Measurements from ENCODE around the gene NOL9. TPM values are rescaled to one million over a fixed set of nuclear protein-coding genes. Genes with fewer than 3 reads are reported as not detected.

NOL9 gene
- total and polyA plus RNA-seq, 2 donors (not counting 3 experiments of a cell fraction or from before 2014, with no cell fraction given) = 14.1 to 42.9 TPM

DNA sequence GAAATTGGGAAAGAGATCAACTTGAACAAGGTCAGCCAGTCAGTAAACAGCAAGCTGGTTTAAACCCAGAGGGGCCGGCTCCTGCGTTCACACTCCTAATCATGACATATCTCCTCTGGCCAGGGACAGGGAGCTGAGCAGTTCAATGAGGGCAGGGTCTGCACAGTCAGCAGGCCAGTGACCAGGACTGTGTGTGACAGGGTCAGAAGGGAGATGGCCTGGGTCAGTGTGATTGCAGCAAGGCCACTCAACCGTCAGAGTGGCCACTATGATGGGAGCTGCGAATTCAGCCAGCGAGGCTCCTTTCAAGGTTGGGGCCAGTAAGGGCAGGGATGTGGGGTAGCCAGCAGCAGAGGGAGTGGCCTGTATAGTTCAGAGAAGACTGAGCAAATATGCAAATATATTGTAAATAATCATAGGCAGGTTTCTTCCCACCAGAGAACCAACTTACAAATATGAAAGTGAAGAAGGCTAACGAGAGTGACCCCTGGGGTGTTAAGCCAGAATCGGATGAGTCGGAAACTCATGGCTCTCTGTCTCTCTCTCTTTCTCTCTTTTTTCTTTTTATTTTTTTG is 20.0 kb downstream of the NOL9 start:
- Histone ChIP-seq H3K79me2 (ENCODE audit: control insufficient read depth, insufficient read depth, low read length) (peaks cover 5% of the 10 kb centered on the region), H3K9ac (replicated peaks; ENCODE audit: extremely low read depth, insufficient read depth, low read length) (no peak overlapping the region), H3K4me2 (ENCODE audit: insufficient read depth, low read length) (no peak overlapping the region), H3K36me3 (ENCODE audit: control insufficient read depth in 2 of 2, extremely low read depth in 1 of 2, insufficient read depth in 2 of 2, low read length in 2 of 2) (peaks cover 9 to 18% of the 10 kb centered on the region in 2 experiments), H3K4me1 (ENCODE audit: control insufficient read depth, extremely low read depth, insufficient read depth, low read length) (no peaks in the 10 kb centered on the region), H3K9me1 (replicated peaks; ENCODE audit: control insufficient read depth, extremely low read depth, insufficient read depth, low read length) (no peaks in the 10 kb centered on the region), H3K9me3 (replicated peaks; ENCODE audit: control insufficient read depth, insufficient read depth, low read length) (no peaks in the 10 kb centered on the region), H2AFZ (ENCODE audit: low read depth, low read length) (no peak overlapping the region), H3K27ac (ENCODE audit: insufficient read depth, low read depth, low read length) (no peak overlapping the region), H3K27me3 (ENCODE audit: control insufficient read depth in 2 of 2, insufficient read depth in 2 of 2, low read length in 2 of 2) (no peaks in the 10 kb centered on the region), H4K20me1 (replicated peaks; ENCODE audit: control insufficient read depth, extremely low read depth, insufficient read depth, low read length) (no peaks in the 10 kb centered on the region), H3K4me3 (replicated peaks in 1 of 3; ENCODE audit: insufficient read depth in 1 of 3, low read depth in 1 of 3, low read length in 3 of 3) (no peak overlapping the region)
- dilution Hi-C loops (cut with MboI; ENCODE audit: extremely low pct_ligation_motif_present, low sequenced_read_pairs) (no loop called here), intact Hi-C loops (cut with micrococcal nuclease) (no loop called here)
- TF ChIP-seq, protein P1, sequence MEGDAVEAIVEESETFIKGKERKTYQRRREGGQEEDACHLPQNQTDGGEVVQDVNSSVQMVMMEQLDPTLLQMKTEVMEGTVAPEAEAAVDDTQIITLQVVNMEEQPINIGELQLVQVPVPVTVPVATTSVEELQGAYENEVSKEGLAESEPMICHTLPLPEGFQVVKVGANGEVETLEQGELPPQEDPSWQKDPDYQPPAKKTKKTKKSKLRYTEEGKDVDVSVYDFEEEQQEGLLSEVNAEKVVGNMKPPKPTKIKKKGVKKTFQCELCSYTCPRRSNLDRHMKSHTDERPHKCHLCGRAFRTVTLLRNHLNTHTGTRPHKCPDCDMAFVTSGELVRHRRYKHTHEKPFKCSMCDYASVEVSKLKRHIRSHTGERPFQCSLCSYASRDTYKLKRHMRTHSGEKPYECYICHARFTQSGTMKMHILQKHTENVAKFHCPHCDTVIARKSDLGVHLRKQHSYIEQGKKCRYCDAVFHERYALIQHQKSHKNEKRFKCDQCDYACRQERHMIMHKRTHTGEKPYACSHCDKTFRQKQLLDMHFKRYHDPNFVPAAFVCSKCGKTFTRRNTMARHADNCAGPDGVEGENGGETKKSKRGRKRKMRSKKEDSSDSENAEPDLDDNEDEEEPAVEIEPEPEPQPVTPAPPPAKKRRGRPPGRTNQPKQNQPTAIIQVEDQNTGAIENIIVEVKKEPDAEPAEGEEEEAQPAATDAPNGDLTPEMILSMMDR (IDR thresholded peaks at IDR 0.05; ENCODE audit: extremely low read depth in 1 of 2, insufficient read depth in 1 of 2, low read depth in 1 of 2, low read length in 2 of 2) = no peak
- FAIRE-seq (no peak), DNase-seq (ENCODE audit: low read depth, low spot score) (no peak)
- POLR2A ChIA-PET = no interaction called here
- BruUV-seq (replicated peaks) = no TSS peak
- CTCF ChIA-PET = interaction anchor here (6.3 kb wide), 1 partner anchor 11 kb away, joined by 37 read pairs; no protein-coding TSS in a partner anchor

DNA sequence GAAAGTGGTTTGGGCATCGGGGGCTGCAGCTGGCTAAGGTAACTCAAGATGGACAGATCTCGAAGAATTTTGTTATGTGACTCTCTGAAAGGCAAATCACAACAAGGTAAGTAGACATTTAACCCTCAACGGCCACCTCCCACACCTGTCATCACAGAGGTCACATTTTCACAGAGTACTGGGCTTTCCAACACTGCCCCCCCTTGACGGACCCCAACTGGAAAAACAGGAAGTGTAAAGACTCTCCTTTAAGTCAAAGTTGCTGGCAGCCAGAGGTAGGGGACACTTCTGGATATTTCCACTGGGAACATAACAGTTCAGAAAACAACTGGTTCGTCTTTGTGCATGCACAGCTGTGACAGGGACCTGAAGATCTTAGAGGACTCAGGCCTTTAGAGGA is 22.3 kb downstream of the NOL9 start:
- Histone ChIP-seq H3K4me2 (ENCODE audit: insufficient read depth, low read length) (no peak overlapping the region), H3K36me3 (ENCODE audit: control insufficient read depth in 2 of 2, extremely low read depth in 1 of 2, insufficient read depth in 2 of 2, low read length in 2 of 2) (peaks cover 12 to 26% of the 10 kb centered on the region in 2 experiments), H4K20me1 (replicated peaks; ENCODE audit: control insufficient read depth, extremely low read depth, insufficient read depth, low read length) (no peaks in the 10 kb centered on the region), H3K79me2 (ENCODE audit: control insufficient read depth, insufficient read depth, low read length) (peaks cover 5% of the 10 kb centered on the region), H3K9me3 (replicated peaks; ENCODE audit: control insufficient read depth, insufficient read depth, low read length) (no peaks in the 10 kb centered on the region), H3K4me1 (ENCODE audit: control insufficient read depth, extremely low read depth, insufficient read depth, low read length) (no peaks in the 10 kb centered on the region), H3K9me1 (replicated peaks; ENCODE audit: control insufficient read depth, extremely low read depth, insufficient read depth, low read length) (no peaks in the 10 kb centered on the region), H3K9ac (replicated peaks; ENCODE audit: extremely low read depth, insufficient read depth, low read length) (no peak overlapping the region), H3K27me3 (ENCODE audit: control insufficient read depth in 2 of 2, insufficient read depth in 2 of 2, low read length in 2 of 2) (no peaks in the 10 kb centered on the region), H3K4me3 (replicated peaks in 1 of 3; ENCODE audit: insufficient read depth in 1 of 3, low read depth in 1 of 3, low read length in 3 of 3) (no peak overlapping the region), H2AFZ (ENCODE audit: low read depth, low read length) (no peak overlapping the region), H3K27ac (ENCODE audit: insufficient read depth, low read depth, low read length) (no peak overlapping the region)
- intact Hi-C loops (cut with micrococcal nuclease) = no loop called here
- BruUV-seq (replicated peaks) = no TSS peak
- FAIRE-seq (no peak), DNase-seq (ENCODE audit: low read depth, low spot score) (no peak)
- TF ChIP-seq, protein P1 (IDR thresholded peaks at IDR 0.05; ENCODE audit: extremely low read depth in 1 of 2, insufficient read depth in 1 of 2, low read depth in 1 of 2, low read length in 2 of 2) = no peak
- no peak for TF ChIP-seq MYC (IDR thresholded peaks at IDR 0.05; ENCODE audit: low read depth, low read length)
- TF ChIP-seq, protein P2, sequence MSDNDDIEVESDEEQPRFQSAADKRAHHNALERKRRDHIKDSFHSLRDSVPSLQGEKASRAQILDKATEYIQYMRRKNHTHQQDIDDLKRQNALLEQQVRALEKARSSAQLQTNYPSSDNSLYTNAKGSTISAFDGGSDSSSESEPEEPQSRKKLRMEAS (IDR thresholded peaks at IDR 0.05; ENCODE audit: insufficient read depth, insufficient read length) = no peak
- TF ChIP-seq GATA2 (IDR thresholded peaks at IDR 0.05; ENCODE audit: insufficient read depth, insufficient read length, low read depth, low read length) = no peak
- no peak for TF ChIP-seq FOS (IDR thresholded peaks at IDR 0.05; ENCODE audit: borderline replicate concordance, insufficient read depth, low read length)
- no peak for TF ChIP-seq EZH2 (IDR thresholded peaks at IDR 0.05; ENCODE audit: borderline replicate concordance, low read depth, low read length, severe bottlenecking)
- no peak for TF ChIP-seq POLR2AphosphoS5 (IDR thresholded peaks at IDR 0.05; ENCODE audit: insufficient read depth, low read depth, low read length)
- no peak for TF ChIP-seq JUN (IDR thresholded peaks at IDR 0.05; ENCODE audit: borderline replicate concordance, insufficient read depth, insufficient read length, low read depth)
- ChIA-PET CTCF (no interaction called here), POLR2A (no interaction called here)
- dilution Hi-C loops (cut with MboI; ENCODE audit: extremely low pct_ligation_motif_present, low sequenced_read_pairs) = no loop called here

Data from endothelial cell of umbilical vein (primary cell).